ENCODE results near the gene AKAP5. TPM values are rescaled to one million over a fixed set of nuclear protein-coding genes. Genes with fewer than 3 reads are reported as not detected.
A peak's percentile ranks its signal among the peaks of the same experiment; 100 is the strongest.

Gene AKAP5
- total RNA-seq, 1 experiment from 2014 or later = 3.0 TPM

DNA sequence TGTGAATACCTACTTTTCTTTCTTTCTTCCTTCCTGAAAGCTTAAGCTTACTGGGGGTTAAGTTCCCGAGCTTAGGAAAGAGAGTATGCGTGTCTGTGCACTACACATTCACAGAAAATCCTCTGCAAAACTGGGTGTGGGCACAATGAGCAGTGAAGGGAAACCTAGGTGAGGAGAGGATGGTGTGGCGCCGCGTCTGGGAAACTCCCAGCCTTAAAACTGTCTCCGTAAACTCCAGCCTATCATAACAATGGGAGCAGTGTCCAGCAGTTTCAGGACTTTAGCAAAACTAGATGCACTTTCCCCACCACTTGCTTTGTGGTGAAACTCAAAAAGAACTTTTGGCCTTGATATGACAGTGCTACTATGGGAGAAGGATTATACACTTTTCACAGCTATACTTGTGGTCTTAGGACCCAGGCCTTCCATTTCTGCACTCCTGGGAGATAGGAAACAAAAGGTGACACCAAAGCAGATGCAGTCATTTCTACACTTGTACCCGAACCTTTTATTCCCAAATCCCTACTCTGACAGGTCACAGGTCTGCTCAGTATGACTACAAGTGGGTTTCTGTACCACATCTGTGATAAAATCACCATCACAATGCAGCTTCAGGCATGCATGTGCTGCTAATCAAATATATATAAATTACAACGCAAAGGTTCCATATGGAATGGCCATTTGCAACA lies 10.4 kb downstream of the AKAP5 start (continued):
- TF ChIP-seq, protein P1, sequence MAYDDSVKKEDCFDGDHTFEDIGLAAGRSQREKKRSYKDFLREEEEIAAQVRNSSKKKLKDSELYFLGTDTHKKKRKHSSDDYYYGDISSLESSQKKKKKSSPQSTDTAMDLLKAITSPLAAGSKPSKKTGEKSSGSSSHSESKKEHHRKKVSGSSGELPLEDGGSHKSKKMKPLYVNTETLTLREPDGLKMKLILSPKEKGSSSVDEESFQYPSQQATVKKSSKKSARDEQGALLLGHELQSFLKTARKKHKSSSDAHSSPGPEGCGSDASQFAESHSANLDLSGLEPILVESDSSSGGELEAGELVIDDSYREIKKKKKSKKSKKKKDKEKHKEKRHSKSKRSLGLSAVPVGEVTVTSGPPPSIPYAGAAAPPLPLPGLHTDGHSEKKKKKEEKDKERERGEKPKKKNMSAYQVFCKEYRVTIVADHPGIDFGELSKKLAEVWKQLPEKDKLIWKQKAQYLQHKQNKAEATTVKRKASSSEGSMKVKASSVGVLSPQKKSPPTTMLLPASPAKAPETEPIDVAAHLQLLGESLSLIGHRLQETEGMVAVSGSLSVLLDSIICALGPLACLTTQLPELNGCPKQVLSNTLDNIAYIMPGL (CRISPR knock-in tag; IDR thresholded peaks at IDR 0.05) = no peak

DNA sequence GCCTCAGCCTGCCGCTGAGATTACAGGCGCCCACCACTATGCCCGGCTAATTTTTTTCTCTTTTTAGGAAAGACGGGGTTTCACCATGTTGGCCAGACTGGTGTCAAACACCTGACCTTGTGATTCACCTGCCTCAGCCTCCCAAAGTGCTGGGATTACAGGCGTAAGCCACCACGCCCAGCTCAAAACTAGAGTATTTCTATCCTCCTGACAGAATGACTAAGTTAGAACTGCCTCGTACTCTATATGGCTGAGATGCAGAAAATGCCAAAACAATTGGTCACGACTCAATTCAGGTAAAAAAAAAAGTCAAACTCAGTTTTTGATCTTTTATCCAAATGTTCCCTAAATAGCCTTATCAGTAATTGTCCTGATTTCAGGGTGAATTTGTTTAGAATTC lies 11.1 kb downstream of the AKAP5 start:
- ChIA-PET POLR2A (interaction anchor here (0.6 kb wide), 1 partner anchor 584 kb away, joined by 3 read pairs; no protein-coding TSS in a partner anchor), CTCF (interaction anchor here (1.0 to 1.5 kb wide), 2 partner anchors 35 to 132 kb away, joined by 4 to 5 read pairs; no protein-coding TSS in a partner anchor)
- peaks cover 13% of the 10 kb centered on the region; the same call in 1 of the 2 replicates for H3K4me1 Mint-ChIP-seq
- no peak overlapping the region for H3K4me3 Mint-ChIP-seq
- no peaks in the 10 kb centered on the region for H3K9me3 Mint-ChIP-seq
- DNase-seq (ENCODE audit: low spot score) = no peak
- H3K27ac Mint-ChIP-seq = 0 out of 2 replicates have a peak overlapping the region, but pooled peaks have one; percentile 8
- H3K36me3 Mint-ChIP-seq = no peaks in the 10 kb centered on the region; the same call in 1 of the 2 replicates
- H3K27me3 Mint-ChIP-seq (ENCODE audit: low read depth) = no peaks in the 10 kb centered on the region
- TF ChIP-seq NFATC4 (CRISPR knock-in tag; IDR thresholded peaks at IDR 0.05) = no peak
- TF ChIP-seq SMAD4 (CRISPR knock-in tag; IDR thresholded peaks at IDR 0.05) = no peak
- no peak for TF ChIP-seq ZNF219 (CRISPR knock-in tag; IDR thresholded peaks at IDR 0.05; ENCODE audit: borderline replicate concordance)
- TF ChIP-seq, protein P2, sequence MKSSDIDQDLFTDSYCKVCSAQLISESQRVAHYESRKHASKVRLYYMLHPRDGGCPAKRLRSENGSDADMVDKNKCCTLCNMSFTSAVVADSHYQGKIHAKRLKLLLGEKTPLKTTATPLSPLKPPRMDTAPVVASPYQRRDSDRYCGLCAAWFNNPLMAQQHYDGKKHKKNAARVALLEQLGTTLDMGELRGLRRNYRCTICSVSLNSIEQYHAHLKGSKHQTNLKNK (CRISPR knock-in tag; IDR thresholded peaks at IDR 0.05) = no peak
- no peak for TF ChIP-seq FOXP1 (CRISPR knock-in tag; IDR thresholded peaks at IDR 0.05; ENCODE audit: borderline replicate concordance)
- TF ChIP-seq TCF7 (CRISPR knock-in tag; IDR thresholded peaks at IDR 0.05; ENCODE audit: low read depth) = no peak
- no peak for TF ChIP-seq FOXJ3 (CRISPR knock-in tag; IDR thresholded peaks at IDR 0.05; ENCODE audit: borderline replicate concordance)
- TF ChIP-seq TP53 (CRISPR knock-in tag; IDR thresholded peaks at IDR 0.05) = no peak
- TF ChIP-seq CREB1 (CRISPR knock-in tag; IDR thresholded peaks at IDR 0.05) = no peak
- TF ChIP-seq GABPB1 (CRISPR knock-in tag; IDR thresholded peaks at IDR 0.05) = no peak
- no peak for TF ChIP-seq IRF2 (CRISPR knock-in tag; IDR thresholded peaks at IDR 0.05; ENCODE audit: borderline replicate concordance, low read depth)
- TF ChIP-seq RELA (CRISPR knock-in tag; IDR thresholded peaks at IDR 0.05; ENCODE audit: borderline replicate concordance) = no peak
- TF ChIP-seq, protein P3, sequence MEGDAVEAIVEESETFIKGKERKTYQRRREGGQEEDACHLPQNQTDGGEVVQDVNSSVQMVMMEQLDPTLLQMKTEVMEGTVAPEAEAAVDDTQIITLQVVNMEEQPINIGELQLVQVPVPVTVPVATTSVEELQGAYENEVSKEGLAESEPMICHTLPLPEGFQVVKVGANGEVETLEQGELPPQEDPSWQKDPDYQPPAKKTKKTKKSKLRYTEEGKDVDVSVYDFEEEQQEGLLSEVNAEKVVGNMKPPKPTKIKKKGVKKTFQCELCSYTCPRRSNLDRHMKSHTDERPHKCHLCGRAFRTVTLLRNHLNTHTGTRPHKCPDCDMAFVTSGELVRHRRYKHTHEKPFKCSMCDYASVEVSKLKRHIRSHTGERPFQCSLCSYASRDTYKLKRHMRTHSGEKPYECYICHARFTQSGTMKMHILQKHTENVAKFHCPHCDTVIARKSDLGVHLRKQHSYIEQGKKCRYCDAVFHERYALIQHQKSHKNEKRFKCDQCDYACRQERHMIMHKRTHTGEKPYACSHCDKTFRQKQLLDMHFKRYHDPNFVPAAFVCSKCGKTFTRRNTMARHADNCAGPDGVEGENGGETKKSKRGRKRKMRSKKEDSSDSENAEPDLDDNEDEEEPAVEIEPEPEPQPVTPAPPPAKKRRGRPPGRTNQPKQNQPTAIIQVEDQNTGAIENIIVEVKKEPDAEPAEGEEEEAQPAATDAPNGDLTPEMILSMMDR (IDR thresholded peaks at IDR 0.05) = no peak
- TF ChIP-seq, protein P4, sequence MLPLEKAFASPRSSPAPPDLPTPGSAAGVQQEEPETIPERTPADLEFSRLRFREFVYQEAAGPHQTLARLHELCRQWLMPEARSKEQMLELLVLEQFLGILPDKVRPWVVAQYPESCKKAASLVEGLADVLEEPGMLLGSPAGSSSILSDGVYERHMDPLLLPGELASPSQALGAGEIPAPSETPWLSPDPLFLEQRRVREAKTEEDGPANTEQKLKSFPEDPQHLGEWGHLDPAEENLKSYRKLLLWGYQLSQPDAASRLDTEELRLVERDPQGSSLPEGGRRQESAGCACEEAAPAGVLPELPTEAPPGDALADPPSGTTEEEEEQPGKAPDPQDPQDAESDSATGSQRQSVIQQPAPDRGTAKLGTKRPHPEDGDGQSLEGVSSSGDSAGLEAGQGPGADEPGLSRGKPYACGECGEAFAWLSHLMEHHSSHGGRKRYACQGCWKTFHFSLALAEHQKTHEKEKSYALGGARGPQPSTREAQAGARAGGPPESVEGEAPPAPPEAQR (CRISPR knock-in tag; IDR thresholded peaks at IDR 0.05) = no peak
- TF ChIP-seq NR1H2 (CRISPR knock-in tag; IDR thresholded peaks at IDR 0.05) = no peak
- TF ChIP-seq, protein P5, sequence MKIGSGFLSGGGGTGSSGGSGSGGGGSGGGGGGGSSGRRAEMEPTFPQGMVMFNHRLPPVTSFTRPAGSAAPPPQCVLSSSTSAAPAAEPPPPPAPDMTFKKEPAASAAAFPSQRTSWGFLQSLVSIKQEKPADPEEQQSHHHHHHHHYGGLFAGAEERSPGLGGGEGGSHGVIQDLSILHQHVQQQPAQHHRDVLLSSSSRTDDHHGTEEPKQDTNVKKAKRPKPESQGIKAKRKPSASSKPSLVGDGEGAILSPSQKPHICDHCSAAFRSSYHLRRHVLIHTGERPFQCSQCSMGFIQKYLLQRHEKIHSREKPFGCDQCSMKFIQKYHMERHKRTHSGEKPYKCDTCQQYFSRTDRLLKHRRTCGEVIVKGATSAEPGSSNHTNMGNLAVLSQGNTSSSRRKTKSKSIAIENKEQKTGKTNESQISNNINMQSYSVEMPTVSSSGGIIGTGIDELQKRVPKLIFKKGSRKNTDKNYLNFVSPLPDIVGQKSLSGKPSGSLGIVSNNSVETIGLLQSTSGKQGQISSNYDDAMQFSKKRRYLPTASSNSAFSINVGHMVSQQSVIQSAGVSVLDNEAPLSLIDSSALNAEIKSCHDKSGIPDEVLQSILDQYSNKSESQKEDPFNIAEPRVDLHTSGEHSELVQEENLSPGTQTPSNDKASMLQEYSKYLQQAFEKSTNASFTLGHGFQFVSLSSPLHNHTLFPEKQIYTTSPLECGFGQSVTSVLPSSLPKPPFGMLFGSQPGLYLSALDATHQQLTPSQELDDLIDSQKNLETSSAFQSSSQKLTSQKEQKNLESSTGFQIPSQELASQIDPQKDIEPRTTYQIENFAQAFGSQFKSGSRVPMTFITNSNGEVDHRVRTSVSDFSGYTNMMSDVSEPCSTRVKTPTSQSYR (CRISPR knock-in tag; IDR thresholded peaks at IDR 0.05) = no peak
- ATAC-seq = no peak
